Adrenal gland (tissue), 5 donors: ENCODE measurements around the gene PRR16.

Experiments used
- POLR2A ChIP-seq, 2 donors: fragments of 450-650 bp; IDR thresholded peaks; one replicate each; pipeline ENCODE4 v1.6.1; 2017; ENCODE audit warnings: antibody characterized with exemption in 2 of 2, mild to moderate bottlenecking in 2 of 2, moderate library complexity in 1 of 2
- TF ChIP-seq, protein P1 (sequence below), 6 experiments: fragments of 450-650 bp in 4 of 6; fragments of 200-600 bp in 2 of 6; sonication (generic) in 1 of 6; IDR thresholded peaks; 1 replicate in 5 of 6; 2 replicates in 1 of 6; pipeline versions ENCODE4 v1.5.1 to v1.8.0; 2016 to 2021; ENCODE audit warnings: antibody characterized with exemption in 6 of 6, mild to moderate bottlenecking in 2 of 6, moderate library complexity in 1 of 6
- donor health status: DM: no; HTN: no; CAD: no.

DNA sequence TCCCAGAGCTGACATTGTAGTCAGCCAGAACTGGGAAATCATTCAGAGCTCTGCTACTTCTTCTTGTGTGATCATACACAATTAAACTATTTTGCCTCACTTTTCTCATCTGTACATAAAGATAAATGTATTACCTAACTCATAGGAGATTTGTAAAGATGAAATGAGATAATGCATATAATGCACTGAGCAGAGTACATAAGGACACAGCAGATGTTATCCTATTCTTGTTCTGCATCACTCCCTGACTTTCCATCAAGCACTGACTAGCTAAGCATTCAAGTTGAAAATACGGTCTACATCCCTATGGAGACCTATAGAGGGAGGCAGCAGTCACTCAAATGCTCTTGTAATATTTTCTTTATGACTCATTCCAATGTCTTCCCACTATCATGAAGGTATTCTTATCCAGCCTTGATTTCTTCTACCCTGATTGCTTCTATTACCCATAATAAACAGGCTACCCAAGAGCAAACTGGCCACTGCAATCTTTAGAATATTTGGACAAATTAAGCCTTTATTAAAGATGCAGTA lies 16.3 kb upstream of the PRR16 start:
- TF ChIP-seq, protein P1, sequence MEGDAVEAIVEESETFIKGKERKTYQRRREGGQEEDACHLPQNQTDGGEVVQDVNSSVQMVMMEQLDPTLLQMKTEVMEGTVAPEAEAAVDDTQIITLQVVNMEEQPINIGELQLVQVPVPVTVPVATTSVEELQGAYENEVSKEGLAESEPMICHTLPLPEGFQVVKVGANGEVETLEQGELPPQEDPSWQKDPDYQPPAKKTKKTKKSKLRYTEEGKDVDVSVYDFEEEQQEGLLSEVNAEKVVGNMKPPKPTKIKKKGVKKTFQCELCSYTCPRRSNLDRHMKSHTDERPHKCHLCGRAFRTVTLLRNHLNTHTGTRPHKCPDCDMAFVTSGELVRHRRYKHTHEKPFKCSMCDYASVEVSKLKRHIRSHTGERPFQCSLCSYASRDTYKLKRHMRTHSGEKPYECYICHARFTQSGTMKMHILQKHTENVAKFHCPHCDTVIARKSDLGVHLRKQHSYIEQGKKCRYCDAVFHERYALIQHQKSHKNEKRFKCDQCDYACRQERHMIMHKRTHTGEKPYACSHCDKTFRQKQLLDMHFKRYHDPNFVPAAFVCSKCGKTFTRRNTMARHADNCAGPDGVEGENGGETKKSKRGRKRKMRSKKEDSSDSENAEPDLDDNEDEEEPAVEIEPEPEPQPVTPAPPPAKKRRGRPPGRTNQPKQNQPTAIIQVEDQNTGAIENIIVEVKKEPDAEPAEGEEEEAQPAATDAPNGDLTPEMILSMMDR (IDR thresholded peaks at IDR 0.05), result no peak
- no peak for TF ChIP-seq POLR2A (IDR thresholded peaks at IDR 0.05)
